ENCODE data around the gene TBX3.
"Not testable (repeated sequence)": the region's sequence is repeated elsewhere in the genome, so short reads cannot be mapped to it uniquely, and the experiment has no call there.

The TBX3 gene

GRCh38 chr12:114710151-114710550, 26.2 kb upstream of the TBX3 start:
- no peak overlapping the region for H3K9ac ChIP-seq (ENCODE audit: low read depth, low read length, poor library complexity)
- H3K23ac ChIP-seq (ENCODE audit: low read depth, low read length, poor library complexity), result no peak overlapping the region
- peaks cover 0 to 8% of the 10 kb centered on the region in 2 donors for H3K4me1 ChIP-seq (ENCODE audit: control insufficient read depth in 2 of 2, insufficient read depth in 1 of 2, low read depth in 1 of 2, low read length in 2 of 2)
- H2AK5ac ChIP-seq (ENCODE audit: low read depth, low read length), result no peak overlapping the region
- no peak overlapping the region for H2AFZ ChIP-seq (ENCODE audit: low read length)
- no peak overlapping the region for H2BK120ac ChIP-seq (ENCODE audit: low read depth, low read length)
- DNase-seq (ENCODE audit: low spot score), result no peak
- no peak overlapping the region for H2BK5ac ChIP-seq (ENCODE audit: low read length)
- no peak overlapping the region for H4K8ac ChIP-seq (ENCODE audit: low read depth, low read length)
- no peak overlapping the region for H4K91ac ChIP-seq (ENCODE audit: low read depth, low read length, poor library complexity)
- no peak overlapping the region for H3K14ac ChIP-seq (ENCODE audit: low read length)
- peaks cover 0 to 2% of the 10 kb centered on the region in 2 donors for H3K9me3 ChIP-seq (replicated peaks in 1 of 2; ENCODE audit: control insufficient read depth in 2 of 2, insufficient read depth in 1 of 2, low read depth in 1 of 2, low read length in 2 of 2)
- H3K27ac ChIP-seq (replicated peaks; ENCODE audit: low read length), result no peak overlapping the region
- no CpG with 5 or more reads among the region's 7 CpGs for WGBS, 2 donors (ENCODE audit: extremely low coverage in 2 of 2, insufficient read length in 2 of 2, insufficient replicate concordance in 1 of 2)
- H3K4ac ChIP-seq (ENCODE audit: low read length), result no peak overlapping the region
- no peak overlapping the region for H3K4me2 ChIP-seq (ENCODE audit: insufficient read depth, low read length, poor library complexity, severe bottlenecking)
- no peak overlapping the region for H2BK12ac ChIP-seq (ENCODE audit: low read length)
- H2BK15ac ChIP-seq (ENCODE audit: low read length), result no peak overlapping the region
- no peak overlapping the region for H3K4me3 ChIP-seq (ENCODE audit: low read length in 2 of 2)
- no peaks in the 10 kb centered on the region for H3K79me1 ChIP-seq (ENCODE audit: low read depth, low read length)
- no peak overlapping the region for H3K18ac ChIP-seq (ENCODE audit: low read length)
- peaks cover 0 to 3% (median 0%) of the 10 kb centered on the region in 3 experiments for H3K27me3 ChIP-seq (ENCODE audit: control insufficient read depth in 3 of 3, insufficient read depth in 3 of 3, low read depth in 1 of 3, low read length in 3 of 3)
- no peaks in the 10 kb centered on the region for H3K36me3 ChIP-seq (replicated peaks in 1 of 2; ENCODE audit: control insufficient read depth in 2 of 2, insufficient read depth in 2 of 2, low read length in 2 of 2)

- H3K79me1 ChIP-seq (ENCODE audit: low read depth, low read length), result no peaks in the 10 kb centered on the region
- no peak overlapping the region for H3K27ac ChIP-seq (replicated peaks; ENCODE audit: low read length)
- H4K91ac ChIP-seq (ENCODE audit: low read depth, low read length, poor library complexity), result no peak overlapping the region
- no peak overlapping the region for H3K14ac ChIP-seq (ENCODE audit: low read length)
- no peak overlapping the region for H3K4me3 ChIP-seq (ENCODE audit: low read length in 2 of 2)
- H3K4me1 ChIP-seq (ENCODE audit: control insufficient read depth in 2 of 2, insufficient read depth in 1 of 2, low read depth in 1 of 2, low read length in 2 of 2), result peaks cover 0 to 8% of the 10 kb centered on the region in 2 donors
- peaks cover 0 to 2% of the 10 kb centered on the region in 2 donors for H3K9me3 ChIP-seq (replicated peaks in 1 of 2; ENCODE audit: control insufficient read depth in 2 of 2, insufficient read depth in 1 of 2, low read depth in 1 of 2, low read length in 2 of 2)
- peaks cover 0 to 5% (median 1%) of the 10 kb centered on the region in 3 experiments for H3K27me3 ChIP-seq (ENCODE audit: control insufficient read depth in 3 of 3, insufficient read depth in 3 of 3, low read depth in 1 of 3, low read length in 3 of 3)
- no peak for DNase-seq (ENCODE audit: low spot score)
- no peak overlapping the region for H3K4me2 ChIP-seq (ENCODE audit: insufficient read depth, low read length, poor library complexity, severe bottlenecking)
- H2BK5ac ChIP-seq (ENCODE audit: low read length), result no peak overlapping the region
- WGBS, 2 donors (ENCODE audit: extremely low coverage in 2 of 2, insufficient read length in 2 of 2, insufficient replicate concordance in 1 of 2), result no CpG with 5 or more reads among the region's 9 CpGs
- no peak overlapping the region for H2BK12ac ChIP-seq (ENCODE audit: low read length)
- H3K23ac ChIP-seq (ENCODE audit: low read depth, low read length, poor library complexity), result no peak overlapping the region
- H2AK5ac ChIP-seq (ENCODE audit: low read depth, low read length), result no peak overlapping the region
- no peak overlapping the region for H4K8ac ChIP-seq (ENCODE audit: low read depth, low read length)
- no peak overlapping the region for H2BK120ac ChIP-seq (ENCODE audit: low read depth, low read length)
- H3K9ac ChIP-seq (ENCODE audit: low read depth, low read length, poor library complexity), result no peak overlapping the region
- no peaks in the 10 kb centered on the region for H3K36me3 ChIP-seq (replicated peaks in 1 of 2; ENCODE audit: control insufficient read depth in 2 of 2, insufficient read depth in 2 of 2, low read length in 2 of 2)
- no peak overlapping the region for H3K18ac ChIP-seq (ENCODE audit: low read length)
- H2BK15ac ChIP-seq (ENCODE audit: low read length), result no peak overlapping the region
- no peak overlapping the region for H2AFZ ChIP-seq (ENCODE audit: low read length)
- no peak overlapping the region for H3K4ac ChIP-seq (ENCODE audit: low read length)
Measured at GRCh38 chr12:114709112-114709511, 25.1 kb upstream of the TBX3 start.

- not testable (repeated sequence) for H4K91ac ChIP-seq (ENCODE audit: low read depth, low read length, poor library complexity); H4K8ac ChIP-seq (ENCODE audit: low read depth, low read length); H3K4me2 ChIP-seq (ENCODE audit: insufficient read depth, low read length, poor library complexity, severe bottlenecking); H3K18ac ChIP-seq (ENCODE audit: low read length); H3K27me3 ChIP-seq (ENCODE audit: control insufficient read depth in 3 of 3, insufficient read depth in 3 of 3, low read depth in 1 of 3, low read length in 3 of 3); H2BK12ac ChIP-seq (ENCODE audit: low read length); H2AK5ac ChIP-seq (ENCODE audit: low read depth, low read length); H2BK5ac ChIP-seq (ENCODE audit: low read length); H3K4ac ChIP-seq (ENCODE audit: low read length); H3K23ac ChIP-seq (ENCODE audit: low read depth, low read length, poor library complexity); H3K14ac ChIP-seq (ENCODE audit: low read length); H3K9ac ChIP-seq (ENCODE audit: low read depth, low read length, poor library complexity); H3K79me1 ChIP-seq (ENCODE audit: low read depth, low read length); H3K9me3 ChIP-seq (replicated peaks in 1 of 2; ENCODE audit: control insufficient read depth in 2 of 2, insufficient read depth in 1 of 2, low read depth in 1 of 2, low read length in 2 of 2); H2BK120ac ChIP-seq (ENCODE audit: low read depth, low read length); H3K4me3 ChIP-seq (ENCODE audit: low read length in 2 of 2); H2BK15ac ChIP-seq (ENCODE audit: low read length); H3K27ac ChIP-seq (replicated peaks; ENCODE audit: low read length); H2AFZ ChIP-seq (ENCODE audit: low read length); H3K36me3 ChIP-seq (replicated peaks in 1 of 2; ENCODE audit: control insufficient read depth in 2 of 2, insufficient read depth in 2 of 2, low read length in 2 of 2); DNase-seq (ENCODE audit: low spot score); H3K4me1 ChIP-seq (ENCODE audit: control insufficient read depth in 2 of 2, insufficient read depth in 1 of 2, low read depth in 1 of 2, low read length in 2 of 2)
- no CpG with 5 or more reads among the region's 5 CpGs for WGBS, 2 donors (ENCODE audit: extremely low coverage in 2 of 2, insufficient read length in 2 of 2, insufficient replicate concordance in 1 of 2)
Measured at GRCh38 chr12:114708598-114708997, 24.6 kb upstream of the TBX3 start.

GRCh38 chr12:114704096-114704495, 20.1 kb upstream of the TBX3 start:
- H3K79me1 ChIP-seq (ENCODE audit: low read depth, low read length), result no peaks in the 10 kb centered on the region
- no peak overlapping the region for H2BK12ac ChIP-seq (ENCODE audit: low read length)
- H4K91ac ChIP-seq (ENCODE audit: low read depth, low read length, poor library complexity), result no peak overlapping the region
- H2AFZ ChIP-seq (ENCODE audit: low read length), result no peak overlapping the region
- no peak overlapping the region for H3K4me2 ChIP-seq (ENCODE audit: insufficient read depth, low read length, poor library complexity, severe bottlenecking)
- no peak overlapping the region for H3K14ac ChIP-seq (ENCODE audit: low read length)
- no peak overlapping the region for H3K27ac ChIP-seq (replicated peaks; ENCODE audit: low read length)
- no peak overlapping the region for H2BK5ac ChIP-seq (ENCODE audit: low read length)
- H3K4ac ChIP-seq (ENCODE audit: low read length), result no peak overlapping the region
- no peak overlapping the region for H2AK5ac ChIP-seq (ENCODE audit: low read depth, low read length)
- H3K23ac ChIP-seq (ENCODE audit: low read depth, low read length, poor library complexity), result no peak overlapping the region
- H3K27me3 ChIP-seq (ENCODE audit: control insufficient read depth in 3 of 3, insufficient read depth in 3 of 3, low read depth in 1 of 3, low read length in 3 of 3), result peaks cover 25 to 49% (median 49%) of the 10 kb centered on the region in 3 experiments
- H3K9ac ChIP-seq (ENCODE audit: low read depth, low read length, poor library complexity), result no peak overlapping the region
- no peak overlapping the region for H2BK15ac ChIP-seq (ENCODE audit: low read length)
- no peak overlapping the region for H2BK120ac ChIP-seq (ENCODE audit: low read depth, low read length)
- no peak overlapping the region for H3K4me3 ChIP-seq (ENCODE audit: low read length in 2 of 2)
- no peaks in the 10 kb centered on the region for H3K36me3 ChIP-seq (replicated peaks in 1 of 2; ENCODE audit: control insufficient read depth in 2 of 2, insufficient read depth in 2 of 2, low read length in 2 of 2)
- H4K8ac ChIP-seq (ENCODE audit: low read depth, low read length), result no peak overlapping the region
- no peak overlapping the region for H3K18ac ChIP-seq (ENCODE audit: low read length)
- H3K4me1 ChIP-seq (ENCODE audit: control insufficient read depth in 2 of 2, insufficient read depth in 1 of 2, low read depth in 1 of 2, low read length in 2 of 2), result peaks cover 0 to 12% of the 10 kb centered on the region in 2 donors
- no peak for DNase-seq (ENCODE audit: low spot score)
- H3K9me3 ChIP-seq (replicated peaks in 1 of 2; ENCODE audit: control insufficient read depth in 2 of 2, insufficient read depth in 1 of 2, low read depth in 1 of 2, low read length in 2 of 2), result peaks cover 0 to 2% of the 10 kb centered on the region in 2 donors
- WGBS, 2 donors (ENCODE audit: extremely low coverage in 2 of 2, insufficient read length in 2 of 2, insufficient replicate concordance in 1 of 2), result no CpG with 5 or more reads among the region's 3 CpGs

All from neuronal stem cell (in vitro differentiated cells).